Measurements from ENCODE around the gene RBMX.

- TF ChIP-seq POLR2A (IDR thresholded peaks at IDR 0.05; ENCODE audit: low read length) (no peak), GATA1 (IDR thresholded peaks at IDR 0.05; ENCODE audit: low read depth, low read length) (no peak)
These were observed 13.4 kb downstream of the RBMX start for GRCh38 chrX:136867096-136867491.
